GM21390 (cell line): ENCODE results near the gene MINAR1.

Source experiments
- ATAC-seq: cut with Tn5 transposase; IDR thresholded peaks from one replicate; pipeline ENCODE4 v1.9.1; 2021; ENCODE audit not compliant: unreplicated experiment

MINAR1 gene

GRCh38 chr15:79463043-79463780 is 31.1 kb downstream of the MINAR1 start:
- no peak for ATAC-seq

GRCh38 chr15:79463781-79464270 is 31.7 kb downstream of the MINAR1 start:
- no peak for ATAC-seq

DNA sequence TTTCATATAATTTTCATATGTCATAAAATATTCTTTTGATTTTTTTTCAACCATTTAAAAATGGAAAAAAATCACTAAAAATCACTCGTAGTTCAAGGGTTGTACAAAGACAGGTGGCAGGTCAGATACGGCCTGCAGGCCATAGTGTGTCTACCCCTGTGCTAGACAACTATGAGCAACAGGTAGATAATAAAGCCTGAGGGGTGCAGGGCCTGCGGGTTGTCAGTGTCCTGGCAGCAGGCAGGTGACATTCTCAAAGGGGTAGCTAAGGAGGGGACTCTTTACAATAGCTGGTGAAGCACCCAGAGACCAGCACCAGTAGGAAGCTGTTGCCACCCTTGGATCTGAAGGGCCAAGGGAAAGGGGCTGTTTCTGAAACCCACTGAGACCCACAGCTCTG is 34.4 kb downstream of the MINAR1 start:
- no peak for ATAC-seq

DNA sequence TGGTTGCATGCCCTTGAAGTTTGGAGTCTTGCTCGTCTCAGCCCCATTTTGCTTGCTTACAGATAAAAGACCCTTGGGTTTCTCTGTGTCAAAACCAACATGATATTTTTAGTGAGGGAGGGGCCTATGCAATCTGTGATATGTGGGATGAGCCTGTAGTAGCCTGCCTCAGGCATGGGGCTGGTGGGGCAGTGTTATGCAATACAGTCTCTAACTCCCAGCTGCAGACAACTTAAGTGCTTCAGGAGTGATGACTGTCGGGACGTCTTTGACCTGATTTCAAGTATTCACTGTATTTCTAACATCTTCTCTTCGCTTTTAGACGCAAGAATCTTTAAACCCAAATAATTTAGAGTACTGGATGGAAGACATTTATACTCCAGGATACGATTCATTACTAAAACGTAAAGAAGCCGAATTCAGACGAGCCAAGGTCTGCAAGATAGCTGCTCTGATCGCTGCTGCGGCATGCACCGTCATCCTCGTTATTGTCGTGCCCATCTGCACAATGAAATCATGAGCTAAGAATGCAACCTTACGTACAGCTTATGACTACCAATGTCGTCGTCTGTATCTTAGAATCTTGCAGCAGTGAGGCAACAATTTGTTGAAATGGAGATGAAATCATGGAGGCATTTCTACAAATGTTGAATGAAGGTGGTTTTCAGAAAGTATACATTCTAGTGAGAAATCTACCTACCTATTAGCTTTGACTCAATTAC is 35.9 kb downstream of the MINAR1 start:
- ATAC-seq, result no peak

DNA sequence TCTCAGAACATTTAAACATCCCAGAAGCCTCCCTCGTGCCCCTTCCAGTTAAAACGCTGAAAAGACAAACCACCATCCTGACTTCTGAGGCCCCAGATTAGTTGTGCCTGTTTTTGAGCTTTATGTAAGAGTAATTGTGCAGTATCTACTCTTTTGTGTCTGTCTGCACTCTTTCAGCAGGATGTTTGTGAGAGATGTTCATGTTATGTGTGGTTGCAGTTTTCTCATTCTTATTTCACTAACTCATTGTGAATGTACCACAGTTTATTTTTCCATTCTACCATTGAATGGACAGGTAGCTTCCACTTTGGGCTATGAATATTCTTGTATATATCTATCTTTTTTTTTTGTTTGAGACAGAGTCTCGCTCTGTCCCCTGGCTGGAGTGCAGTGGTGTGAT is 40.3 kb downstream of the MINAR1 start:
- ATAC-seq, result no peak

GRCh38 chr15:79474252-79474651 is 42.1 kb downstream of the MINAR1 start:
- ATAC-seq, result no peak

DNA sequence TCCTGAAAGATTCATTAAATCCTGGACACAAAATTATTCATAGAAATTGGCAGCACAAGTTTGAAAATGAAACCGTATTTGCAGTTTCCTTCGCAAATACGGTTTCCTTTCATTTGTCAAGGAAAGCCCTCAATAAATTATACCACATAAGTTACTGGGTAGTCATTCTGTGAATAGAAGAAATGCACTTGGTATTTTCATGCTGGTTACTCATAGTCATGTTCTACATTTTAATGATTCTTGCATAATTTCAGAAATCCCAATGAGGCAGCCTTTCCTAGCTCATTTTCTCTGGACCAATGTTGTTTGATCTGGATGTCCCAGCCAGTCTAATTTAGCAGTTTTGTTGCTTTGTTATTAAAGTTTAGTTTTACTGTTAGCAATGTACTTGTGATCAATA is 43.2 kb downstream of the MINAR1 start:
- ATAC-seq, result no peak

GRCh38 chr15:79478108-79478507 is 46.0 kb downstream of the MINAR1 start:
- ATAC-seq, result no peak

GRCh38 chr15:79479616-79480015 is 47.5 kb downstream of the MINAR1 start:
- no peak for ATAC-seq

DNA sequence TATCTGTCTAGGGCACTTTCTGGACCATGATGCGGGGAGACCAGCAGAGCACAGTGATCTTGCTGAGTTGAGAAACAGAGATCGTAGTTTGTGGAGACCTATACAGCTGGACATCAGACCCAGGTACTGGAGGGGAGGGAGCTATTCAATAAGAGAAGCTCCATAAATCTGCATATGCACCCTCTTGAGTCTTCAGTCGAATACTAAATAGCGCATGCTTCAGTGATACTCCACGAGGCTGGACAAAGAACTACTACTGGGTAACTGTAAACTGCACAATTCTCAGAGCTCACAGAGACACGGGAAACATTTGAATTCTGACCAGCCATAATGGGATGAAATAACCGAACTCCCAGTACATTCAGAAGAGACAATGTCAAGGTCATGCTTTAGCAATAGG is 49.7 kb downstream of the MINAR1 start:
- no peak for ATAC-seq
